WTC11 (cell line): ENCODE measurements around the gene MYO5C. TPM values are rescaled to one million over a fixed set of nuclear protein-coding genes. Genes with fewer than 3 reads are reported as not detected.

Experiments used
- ATAC-seq: fragments of 200-7000 bp; cut with Tn5 transposase; 2 replicates; pipeline ENCODE4 v1.10.0; 2021; ENCODE audit warnings: mild to moderate bottlenecking, moderate library complexity
- CTCF ChIA-PET: fragments of 300-600 bp; sonication (Branson Sonifier 250); formaldehyde crosslinking; loops from one replicate; lab custom pipeline; 2021; ENCODE audit warnings: antibody characterized with exemption; lab: Charles Lee
- POLR2A ChIA-PET: fragments of 350-600 bp; sonication (Branson Sonifier 250); formaldehyde crosslinking; loops from one replicate; lab custom pipeline; 2021; ENCODE audit warnings: antibody characterized with exemption; lab: Charles Lee
- DNase-seq: peaks from one replicate; pipeline ENCODE4 v3.0.0; 2021; ENCODE audit warnings: low spot score
- H3K27ac Mint-ChIP-seq: 2 replicates; pipeline ENCODE4 v1.8.0; 2021; ENCODE audit warnings: mixed read lengths
- H3K27me3 Mint-ChIP-seq: 2 replicates; pipeline ENCODE4 v1.8.0; 2021; ENCODE audit warnings: low read depth, mild to moderate bottlenecking, moderate library complexity, mixed read lengths
- H3K36me3 Mint-ChIP-seq: 2 replicates; pipeline ENCODE4 v1.8.0; 2021; ENCODE audit warnings: mixed read lengths
- H3K4me1 Mint-ChIP-seq: 2 replicates; pipeline ENCODE4 v1.8.0; 2022; ENCODE audit warnings: mixed read lengths
- H3K4me3 Mint-ChIP-seq: 2 replicates; pipeline ENCODE4 v1.8.0; 2021; ENCODE audit warnings: mild to moderate bottlenecking, moderate library complexity, mixed read lengths
- H3K9me3 Mint-ChIP-seq: 2 replicates; pipeline ENCODE4 v1.8.0; 2021; ENCODE audit warnings: mixed read lengths
- AR ChIP-seq: fragments of 250-450 bp; sonication (Bioruptor Pico); IDR thresholded peaks from 2 replicates; pipeline ENCODE4 v1.9.0; 2021; ENCODE audit warnings: mild to moderate bottlenecking
- ATF3 ChIP-seq: sonication (generic); formaldehyde crosslinking; conservative IDR thresholded peaks from 2 replicates; pipeline ENCODE4 v1.8.1; 2022; ENCODE audit warnings: mild to moderate bottlenecking, missing genetic modification reagents
- ATF6 ChIP-seq: sonication (generic); formaldehyde crosslinking; IDR thresholded peaks from 2 replicates; pipeline ENCODE4 v1.8.1; 2023; ENCODE audit warnings: mild to moderate bottlenecking, missing genetic modification reagents
- CBFB ChIP-seq: sonication (generic); formaldehyde crosslinking; IDR thresholded peaks from 2 replicates; pipeline ENCODE4 v1.8.1; 2022; ENCODE audit warnings: mild to moderate bottlenecking, low read depth, missing genetic modification reagents
- ETV6 ChIP-seq: sonication (generic); formaldehyde crosslinking; IDR thresholded peaks from 2 replicates; pipeline ENCODE4 v1.8.1; 2022; ENCODE audit warnings: mild to moderate bottlenecking, missing genetic modification reagents
- IRF1 ChIP-seq: sonication (generic); formaldehyde crosslinking; IDR thresholded peaks from 2 replicates; pipeline ENCODE4 v1.8.0; 2023; ENCODE audit warnings: missing genetic modification reagents
- IRF2 ChIP-seq: sonication (generic); formaldehyde crosslinking; IDR thresholded peaks from 2 replicates; pipeline ENCODE4 v1.8.0; 2022; ENCODE audit warnings: low read depth, missing genetic modification reagents, borderline replicate concordance
- JUN ChIP-seq: sonication (generic); formaldehyde crosslinking; IDR thresholded peaks from 2 replicates; pipeline ENCODE4 v1.8.0; 2023; ENCODE audit warnings: mild to moderate bottlenecking, missing genetic modification reagents
- NR2C2 ChIP-seq: sonication (generic); formaldehyde crosslinking; IDR thresholded peaks from 2 replicates; pipeline ENCODE4 v1.8.0; 2022; ENCODE audit warnings: mild to moderate bottlenecking, missing genetic modification reagents
- PRRX2 ChIP-seq: fragments of 250-450 bp; sonication (Bioruptor Pico); IDR thresholded peaks from 2 replicates; pipeline ENCODE4 v1.8.0; 2021; ENCODE audit warnings: mild to moderate bottlenecking
- SMAD3 ChIP-seq: sonication (generic); formaldehyde crosslinking; IDR thresholded peaks from 2 replicates; pipeline ENCODE4 v1.8.0; 2022; ENCODE audit warnings: missing genetic modification reagents, mild to moderate bottlenecking, borderline replicate concordance
- USF1 ChIP-seq: sonication (generic); formaldehyde crosslinking; IDR thresholded peaks from 2 replicates; pipeline ENCODE4 v1.8.0; 2022; ENCODE audit warnings: mild to moderate bottlenecking, missing genetic modification reagents
- USF2 ChIP-seq: sonication (generic); formaldehyde crosslinking; IDR thresholded peaks from 2 replicates; pipeline ENCODE4 v1.8.1; 2023; ENCODE audit warnings: mild to moderate bottlenecking, missing genetic modification reagents, moderate library complexity
- ZMAT4 ChIP-seq: fragments of 250-450 bp; sonication (Bioruptor Pico); IDR thresholded peaks from 2 replicates; pipeline ENCODE4 v1.9.0; 2021; ENCODE audit warnings: mild to moderate bottlenecking
- ZNF138 ChIP-seq: sonication (generic); formaldehyde crosslinking; conservative IDR thresholded peaks from 2 replicates; pipeline ENCODE4 v1.8.1; 2022; ENCODE audit warnings: mild to moderate bottlenecking, moderate library complexity, missing genetic modification reagents
- ZNF425 ChIP-seq: fragments of 250-450 bp; sonication (Bioruptor Pico); conservative IDR thresholded peaks from 2 replicates; pipeline ENCODE4 v1.9.0; 2021; ENCODE audit warnings: mild to moderate bottlenecking
- total RNA-seq: library from RNA; stranded (reverse); gene quantifications from 3 replicates; pipeline ENCODE4 v1.2.3, GENCODE V29; 2021
- TF ChIP-seq, protein P1 (sequence below): sonication (generic); formaldehyde crosslinking; IDR thresholded peaks from 2 replicates; pipeline ENCODE4 v1.8.1; 2022; ENCODE audit warnings: mild to moderate bottlenecking, moderate library complexity, missing genetic modification reagents
- TF ChIP-seq, protein P2 (sequence below): sonication (generic); formaldehyde crosslinking; IDR thresholded peaks from 2 replicates; pipeline ENCODE4 v1.8.1; 2022; ENCODE audit warnings: low read depth, mild to moderate bottlenecking, moderate library complexity, missing genetic modification reagents, borderline replicate concordance
- TF ChIP-seq, protein P3 (sequence below): sonication (generic); formaldehyde crosslinking; IDR thresholded peaks from 2 replicates; pipeline ENCODE4 v1.8.0; 2022; ENCODE audit warnings: mild to moderate bottlenecking, missing genetic modification reagents

MYO5C gene
- total RNA-seq, 1 experiment from 2014 or later = 25.3 TPM

- no peaks in the 10 kb centered on the region for H3K27me3 Mint-ChIP-seq
- no peak overlapping the region for H3K4me3 Mint-ChIP-seq
- ATAC-seq (no peak), DNase-seq (no peak)
- H3K36me3 Mint-ChIP-seq = peaks cover 3% of the 10 kb centered on the region; the same call in 1 of the 2 replicates
- no peaks in the 10 kb centered on the region; the same call in 1 of the 2 replicates for H3K4me1 Mint-ChIP-seq
- no peak overlapping the region for H3K27ac Mint-ChIP-seq
- peaks cover 8% of the 10 kb centered on the region for H3K9me3 Mint-ChIP-seq
- POLR2A ChIA-PET = no interaction called here
- CTCF ChIA-PET = no interaction called here
- TF ChIP-seq PRRX2 (CRISPR knock-in tag) = no peak
- TF ChIP-seq, protein P1, sequence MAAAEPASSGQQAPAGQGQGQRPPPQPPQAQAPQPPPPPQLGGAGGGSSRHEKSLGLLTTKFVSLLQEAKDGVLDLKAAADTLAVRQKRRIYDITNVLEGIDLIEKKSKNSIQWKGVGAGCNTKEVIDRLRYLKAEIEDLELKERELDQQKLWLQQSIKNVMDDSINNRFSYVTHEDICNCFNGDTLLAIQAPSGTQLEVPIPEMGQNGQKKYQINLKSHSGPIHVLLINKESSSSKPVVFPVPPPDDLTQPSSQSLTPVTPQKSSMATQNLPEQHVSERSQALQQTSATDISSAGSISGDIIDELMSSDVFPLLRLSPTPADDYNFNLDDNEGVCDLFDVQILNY (CRISPR knock-in tag) = no peak
- TF ChIP-seq AR (CRISPR knock-in tag) = no peak
- TF ChIP-seq USF1 (CRISPR knock-in tag) = no peak
- no peak for TF ChIP-seq ETV6 (CRISPR knock-in tag)
- TF ChIP-seq CBFB (CRISPR knock-in tag) = no peak
- no peak for TF ChIP-seq ATF6 (CRISPR knock-in tag)
- TF ChIP-seq SMAD3 = no peak
- TF ChIP-seq, protein P2, sequence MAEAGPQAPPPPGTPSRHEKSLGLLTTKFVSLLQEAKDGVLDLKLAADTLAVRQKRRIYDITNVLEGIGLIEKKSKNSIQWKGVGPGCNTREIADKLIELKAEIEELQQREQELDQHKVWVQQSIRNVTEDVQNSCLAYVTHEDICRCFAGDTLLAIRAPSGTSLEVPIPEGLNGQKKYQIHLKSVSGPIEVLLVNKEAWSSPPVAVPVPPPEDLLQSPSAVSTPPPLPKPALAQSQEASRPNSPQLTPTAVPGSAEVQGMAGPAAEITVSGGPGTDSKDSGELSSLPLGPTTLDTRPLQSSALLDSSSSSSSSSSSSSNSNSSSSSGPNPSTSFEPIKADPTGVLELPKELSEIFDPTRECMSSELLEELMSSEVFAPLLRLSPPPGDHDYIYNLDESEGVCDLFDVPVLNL = no peak
- TF ChIP-seq ZMAT4 (CRISPR knock-in tag) = no peak
- no peak for TF ChIP-seq ATF3 (CRISPR knock-in tag)
- no peak for TF ChIP-seq IRF1
- TF ChIP-seq NR2C2 (CRISPR knock-in tag) = no peak
- TF ChIP-seq ZNF138 = no peak
- no peak for TF ChIP-seq JUN
- TF ChIP-seq USF2 (CRISPR knock-in tag) = no peak
- TF ChIP-seq, protein P3, sequence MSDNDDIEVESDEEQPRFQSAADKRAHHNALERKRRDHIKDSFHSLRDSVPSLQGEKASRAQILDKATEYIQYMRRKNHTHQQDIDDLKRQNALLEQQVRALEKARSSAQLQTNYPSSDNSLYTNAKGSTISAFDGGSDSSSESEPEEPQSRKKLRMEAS (CRISPR knock-in tag) = no peak
- TF ChIP-seq IRF2 (CRISPR knock-in tag) = no peak
- no peak for TF ChIP-seq ZNF425
- TF ChIP-seq, all 79 proteins: peak for 0
Measured at GRCh38 chr15:52309154-52309548, 13.5 kb upstream of the MYO5C start.
